GM21737 (cell line): ENCODE results near the gene PLEKHG4B.

Experiments used
- ATAC-seq: cut with Tn5 transposase; IDR thresholded peaks from one replicate; pipeline ENCODE4 v1.9.1; 2021; ENCODE audit warnings: mild to moderate bottlenecking, moderate library complexity; ENCODE audit not compliant: unreplicated experiment

Gene PLEKHG4B

DNA sequence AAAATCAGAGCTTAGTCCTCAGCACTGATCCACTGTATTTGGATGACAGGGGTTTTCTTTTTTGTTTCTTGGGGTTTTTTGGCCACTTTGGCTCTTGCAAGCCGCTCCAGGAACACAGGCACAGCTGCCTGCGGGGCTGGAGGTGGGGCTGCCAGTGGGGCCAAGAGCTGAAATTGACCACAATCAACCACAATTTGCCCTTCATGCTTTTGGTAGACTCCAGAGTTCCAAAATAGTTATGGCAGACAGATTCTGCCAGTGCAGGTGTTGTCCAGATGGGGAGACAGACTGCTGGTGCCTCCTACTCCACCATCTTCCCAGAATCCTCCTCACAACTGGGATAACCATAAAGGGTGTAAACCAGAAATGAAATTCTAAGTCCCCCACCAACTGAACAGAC, 36.5 kb downstream of the PLEKHG4B start:
- no peak for ATAC-seq

- ATAC-seq = no peak
These were observed 37.2 kb downstream of the PLEKHG4B start for GRCh38 chr5:129148-129547.

GRCh38 chr5:129820-130219, 37.9 kb downstream of the PLEKHG4B start:
- no peak for ATAC-seq

- no peak for ATAC-seq
These were observed 38.7 kb downstream of the PLEKHG4B start for GRCh38 chr5:130601-131131.

DNA sequence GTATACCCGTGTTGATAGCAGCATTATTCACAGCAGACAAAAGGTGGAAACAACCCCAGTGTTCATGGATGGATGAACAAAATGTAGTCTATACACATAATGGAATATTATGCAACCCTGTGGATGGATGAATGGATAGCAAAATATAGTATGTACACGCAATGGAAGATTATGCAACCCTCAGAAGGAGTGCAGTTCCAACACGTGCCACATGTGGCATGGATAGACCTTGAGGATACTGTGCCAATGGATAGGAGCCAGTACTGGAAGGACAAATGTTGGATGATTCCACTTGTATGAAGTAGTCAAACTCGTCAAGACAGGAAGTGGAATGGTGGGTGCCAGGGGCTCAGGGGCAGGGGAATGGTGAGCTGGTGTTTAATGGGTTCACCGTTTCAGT, 44.9 kb downstream of the PLEKHG4B start:
- no peak for ATAC-seq

- ATAC-seq = no peak
These were observed 45.8 kb downstream of the PLEKHG4B start for GRCh38 chr5:137741-138140.

DNA sequence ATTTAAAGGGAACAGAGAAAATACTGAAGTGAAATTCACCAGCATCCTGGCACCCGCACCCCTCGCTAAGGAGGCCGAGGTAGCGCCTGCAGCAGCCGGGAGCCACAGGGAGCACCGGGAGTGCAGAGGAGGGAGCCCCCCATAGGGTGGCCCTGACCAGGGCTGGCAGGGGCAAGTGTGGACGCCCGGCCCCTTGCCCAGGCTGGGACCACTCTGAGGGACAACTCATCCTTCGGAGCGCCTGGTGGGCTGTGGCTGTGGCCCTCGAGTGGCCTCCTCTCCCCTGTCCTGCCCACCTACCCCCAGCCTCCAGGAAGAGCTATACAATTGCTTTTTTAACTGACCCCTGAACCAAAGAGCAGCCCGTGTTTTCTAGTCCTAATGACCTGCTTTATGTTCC, 47.0 kb downstream of the PLEKHG4B start:
- no peak for ATAC-seq

DNA sequence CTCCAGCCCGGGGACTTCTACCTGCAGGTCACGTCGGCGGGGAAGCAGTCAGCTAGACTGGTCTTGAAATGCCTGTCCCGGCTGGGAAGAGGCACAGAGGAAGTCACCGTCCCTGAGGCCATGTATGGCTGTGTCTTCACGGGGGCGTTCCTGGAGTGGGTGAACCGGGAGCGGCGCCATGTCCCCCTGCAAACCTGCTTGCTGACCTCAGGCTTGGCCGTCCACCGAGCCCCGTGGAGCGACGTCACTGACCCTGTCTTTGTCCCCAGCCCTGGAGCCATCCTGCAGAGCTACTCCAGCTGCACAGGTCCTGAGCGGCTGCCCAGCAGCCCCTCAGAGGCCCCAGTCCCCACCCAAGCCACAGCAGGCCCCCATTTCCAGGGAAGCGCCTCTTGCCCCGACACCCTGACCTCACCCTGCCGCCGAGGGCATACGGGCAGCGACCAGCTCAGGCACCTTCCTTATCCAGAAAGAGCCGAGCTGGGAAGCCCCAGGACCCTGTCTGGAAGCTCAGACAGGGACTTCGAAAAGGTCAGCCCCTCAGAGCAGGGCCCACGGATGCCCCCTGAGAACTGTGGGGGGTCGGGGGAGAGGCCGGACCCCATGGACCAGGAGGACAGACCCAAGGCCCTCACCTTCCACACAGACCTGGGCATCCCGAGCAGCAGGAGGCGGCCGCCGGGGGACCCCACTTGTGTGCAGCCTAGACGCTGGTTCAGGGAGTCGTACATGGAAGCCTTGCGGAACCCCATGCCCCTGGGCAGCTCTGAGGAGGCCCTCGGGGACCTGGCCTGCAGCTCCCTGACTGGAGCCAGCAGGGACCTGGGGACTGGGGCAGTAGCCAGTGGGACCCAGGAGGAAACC, 47.8 kb downstream of the PLEKHG4B start:
- ATAC-seq = no peak

- ATAC-seq = no peak
These were observed 48.5 kb downstream of the PLEKHG4B start for GRCh38 chr5:140443-140829.

DNA sequence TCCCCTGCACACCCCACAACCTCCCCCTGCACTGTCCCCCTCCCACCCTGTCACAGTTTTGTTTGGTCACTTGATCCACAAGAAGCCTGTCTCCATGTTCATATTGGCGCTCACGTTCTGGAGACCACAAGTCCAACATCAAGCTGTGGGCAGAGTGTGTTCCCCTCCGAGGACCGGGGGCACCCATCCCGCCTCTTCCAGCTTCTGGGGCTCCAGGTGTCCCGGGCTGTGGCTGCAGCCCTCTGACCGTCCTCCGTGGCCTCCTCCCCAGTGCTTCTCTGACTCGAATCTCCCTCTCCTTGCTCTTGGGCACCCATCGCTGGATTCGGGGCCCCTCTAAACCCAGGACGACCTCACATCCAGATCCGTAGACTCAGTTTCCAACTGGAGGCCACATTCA, 49.2 kb downstream of the PLEKHG4B start:
- no peak for ATAC-seq

GRCh38 chr5:141761-142160, 49.8 kb downstream of the PLEKHG4B start:
- no peak for ATAC-seq

DNA sequence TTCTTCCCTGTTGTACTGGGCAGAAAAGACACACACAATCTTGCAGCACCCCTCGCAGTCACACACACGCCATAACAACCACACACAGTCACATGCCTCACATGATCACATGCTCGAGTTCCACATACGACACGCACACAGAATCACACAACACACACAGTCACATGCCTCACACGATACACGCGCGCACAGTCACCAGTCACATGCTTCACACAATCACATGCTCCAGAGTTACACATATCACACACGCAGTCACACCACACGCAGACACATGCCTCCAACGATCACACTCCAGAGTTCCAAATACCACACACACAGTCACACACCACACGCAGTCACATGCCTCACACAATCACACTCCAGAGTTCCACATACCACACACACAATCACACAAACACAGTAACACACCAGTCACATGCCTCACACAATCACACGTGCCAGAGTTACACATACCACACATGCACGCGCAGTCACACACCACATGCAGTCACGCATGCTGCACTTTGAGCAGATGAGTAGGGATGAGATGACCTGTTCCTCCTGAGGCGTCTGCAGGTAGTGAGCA, 50.4 kb downstream of the PLEKHG4B start:
- no peak for ATAC-seq

DNA sequence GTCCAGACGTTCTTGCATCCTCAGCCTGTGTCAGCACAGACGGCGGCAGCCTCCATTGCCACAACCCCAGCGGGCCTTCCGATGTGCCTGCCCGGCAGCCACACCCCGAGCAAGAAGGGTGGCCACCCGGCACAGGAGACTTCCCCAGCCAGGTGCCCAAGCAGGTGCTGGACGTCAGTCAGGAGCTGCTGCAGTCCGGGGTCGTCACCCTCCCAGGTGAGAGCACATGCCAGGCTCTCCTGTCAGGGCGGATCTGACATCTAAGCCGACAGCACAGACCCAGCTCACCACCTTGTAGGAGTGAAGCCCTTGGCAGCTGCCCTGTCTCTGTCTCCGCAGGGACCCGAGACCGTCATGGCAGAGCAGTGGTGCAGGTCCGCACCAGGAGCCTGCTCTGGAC, 51.1 kb downstream of the PLEKHG4B start:
- no peak for ATAC-seq

DNA sequence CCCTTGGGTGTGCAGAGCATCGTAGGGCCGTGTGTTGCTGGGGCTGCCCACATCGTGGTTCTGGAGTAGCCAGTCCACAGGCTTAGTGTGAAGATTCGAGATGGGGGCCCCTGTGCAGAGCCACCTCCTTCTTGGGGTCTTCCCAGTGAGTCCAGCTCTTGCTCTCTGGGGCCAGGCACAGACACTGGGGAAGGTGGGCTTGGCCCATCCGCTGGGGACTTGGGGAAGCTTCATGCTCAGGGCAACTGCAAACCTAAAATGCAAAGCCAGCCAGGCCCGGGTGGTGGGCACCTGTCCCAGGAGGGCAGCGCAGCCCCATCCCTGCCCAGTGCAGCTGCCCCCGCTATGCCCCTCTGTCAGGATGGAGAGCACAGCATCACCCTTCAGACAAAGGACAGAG, 53.0 kb downstream of the PLEKHG4B start:
- ATAC-seq = no peak

DNA sequence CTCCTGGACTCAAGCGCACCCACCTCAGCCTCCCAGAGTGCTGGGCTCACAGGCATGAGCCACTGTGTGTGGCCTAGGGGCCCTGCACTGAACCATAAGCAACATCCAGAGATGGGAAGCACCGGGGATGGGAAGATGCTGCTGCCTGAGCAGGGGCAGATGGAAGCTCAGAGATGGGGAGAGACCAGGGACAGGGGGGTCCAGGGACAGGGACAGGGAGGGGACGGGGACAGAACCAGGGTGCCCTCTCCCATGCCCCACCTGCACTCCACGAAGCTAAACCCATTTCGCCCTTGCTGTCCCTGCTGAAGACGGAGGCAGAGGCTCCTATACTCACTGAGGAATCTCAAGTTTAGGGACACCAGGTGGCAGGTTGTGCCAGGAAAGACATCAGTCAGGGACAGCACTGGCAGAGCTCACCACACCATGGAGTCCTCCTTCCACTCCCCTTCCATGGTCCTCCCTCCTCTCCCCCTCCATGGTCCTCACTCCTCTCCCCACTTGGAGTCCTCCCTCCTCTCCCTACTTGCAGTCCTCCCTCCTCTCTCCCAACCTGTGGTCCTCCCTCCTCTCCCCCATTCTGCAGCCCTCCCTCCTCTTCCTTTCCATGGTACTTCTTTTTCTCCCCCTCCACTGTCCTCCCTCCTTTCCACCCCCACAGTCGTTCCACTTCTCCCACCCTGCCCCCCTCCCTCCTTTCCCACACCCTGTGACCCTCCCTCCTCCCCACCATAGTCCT, 53.8 kb downstream of the PLEKHG4B start:
- no peak for ATAC-seq

- ATAC-seq = no peak
These were observed 55.8 kb downstream of the PLEKHG4B start for GRCh38 chr5:147751-148150.

GRCh38 chr5:149745-150485, 57.9 kb downstream of the PLEKHG4B start:
- no peak for ATAC-seq

GRCh38 chr5:150746-151145, 58.8 kb downstream of the PLEKHG4B start:
- no peak for ATAC-seq

DNA sequence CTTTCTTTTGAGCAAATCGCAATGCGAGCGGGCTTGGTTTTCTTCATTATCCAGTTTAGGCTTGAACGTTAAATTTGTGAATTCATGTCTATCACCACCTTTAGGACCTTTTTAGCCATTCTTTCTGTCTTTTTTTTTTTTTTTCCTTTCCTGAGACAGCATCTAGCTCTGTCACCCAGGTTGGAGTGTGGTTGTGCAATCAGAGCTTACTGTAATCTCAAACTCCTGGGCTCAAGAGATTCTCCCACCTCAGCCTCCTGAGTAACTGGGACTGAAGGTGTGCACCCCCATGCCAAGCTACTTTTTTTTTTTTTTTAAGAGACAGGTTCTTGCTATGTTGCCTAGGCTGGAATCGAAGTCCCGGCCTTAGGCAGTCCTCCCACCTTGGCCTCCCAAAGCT, 60.1 kb downstream of the PLEKHG4B start:
- no peak for ATAC-seq

GRCh38 chr5:153256-153655, 61.3 kb downstream of the PLEKHG4B start:
- no peak for ATAC-seq

DNA sequence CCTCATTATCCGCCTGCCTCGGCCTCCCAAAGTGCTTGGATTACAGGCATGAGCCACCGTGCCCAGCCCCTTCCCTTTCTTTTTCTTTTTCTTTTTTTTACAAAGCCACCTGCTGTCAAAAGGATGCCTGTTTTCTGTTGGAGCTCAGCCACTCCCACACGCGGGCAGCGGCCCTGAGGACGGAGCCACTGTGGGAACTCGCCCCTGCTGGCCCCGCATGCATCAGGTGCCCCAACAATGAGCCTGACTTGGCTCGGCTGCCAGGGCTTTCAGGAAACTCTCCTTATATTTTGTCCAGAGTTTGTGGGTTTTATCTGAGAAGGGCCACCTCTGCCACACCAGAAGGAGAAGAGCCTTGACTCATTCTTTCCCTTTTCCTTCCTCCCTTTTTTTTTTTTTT, 62.3 kb downstream of the PLEKHG4B start:
- ATAC-seq = no peak
